ENCODE results near the gene MED14. TPM values are rescaled to one million over a fixed set of nuclear protein-coding genes. Genes with fewer than 3 reads are reported as not detected.
"Not testable (repeated sequence)": the region's sequence is repeated elsewhere in the genome, so short reads cannot be mapped to it uniquely, and the experiment has no call there.

The MED14 gene
- total RNA-seq, 3 donors from 2014 or later: 19.6 to 30.8 (median 26.4) TPM

GRCh38 chrX:40749681-40750494 is 14.5 kb upstream of the MED14 start:
- no peak for DNase-seq
- no peaks in the 10 kb centered on the region for H3K27me3 Mint-ChIP-seq (ENCODE audit: low read depth)
- no peak overlapping the region for H3K4me3 Mint-ChIP-seq
- peaks cover 13% of the 10 kb centered on the region for H3K4me1 Mint-ChIP-seq (ENCODE audit: low read depth)
- ATAC-seq: no peak
- H3K9me3 Mint-ChIP-seq: peaks cover 10% of the 10 kb centered on the region
- H3K36me3 Mint-ChIP-seq (ENCODE audit: insufficient read depth): no peaks in the 10 kb centered on the region

- peaks cover 13% of the 10 kb centered on the region for H3K4me1 Mint-ChIP-seq (ENCODE audit: low read depth)
- no peak overlapping the region for H3K4me3 Mint-ChIP-seq
- peaks cover 10% of the 10 kb centered on the region for H3K9me3 Mint-ChIP-seq
- H3K27me3 Mint-ChIP-seq (ENCODE audit: low read depth): no peaks in the 10 kb centered on the region
- ATAC-seq (no peak), DNase-seq (no peak)
- H3K36me3 Mint-ChIP-seq (ENCODE audit: insufficient read depth): no peaks in the 10 kb centered on the region
Measured at GRCh38 chrX:40748977-40749376, 13.6 kb upstream of the MED14 start.

- no peak for DNase-seq
- peaks cover 10% of the 10 kb centered on the region for H3K9me3 Mint-ChIP-seq
- H3K4me3 Mint-ChIP-seq: no peak overlapping the region
- no peaks in the 10 kb centered on the region for H3K27me3 Mint-ChIP-seq (ENCODE audit: low read depth)
- ATAC-seq: no peak
- H3K4me1 Mint-ChIP-seq (ENCODE audit: low read depth): peaks cover 13% of the 10 kb centered on the region
- no peaks in the 10 kb centered on the region for H3K36me3 Mint-ChIP-seq (ENCODE audit: insufficient read depth)
Measured at GRCh38 chrX:40746521-40746920, 11.2 kb upstream of the MED14 start.

GRCh38 chrX:40736170-40736505 is 796 bp upstream of the MED14 start:
- no peaks in the 10 kb centered on the region for H3K27me3 Mint-ChIP-seq (ENCODE audit: low read depth)
- peaks cover 44% of the 10 kb centered on the region for H3K4me1 Mint-ChIP-seq (ENCODE audit: low read depth)
- peak overlapping the region; percentile 86 for H3K4me3 Mint-ChIP-seq
- H3K36me3 Mint-ChIP-seq (ENCODE audit: insufficient read depth): peaks cover 4% of the 10 kb centered on the region
- DNase-seq (no peak), ATAC-seq (no peak)
- no peaks in the 10 kb centered on the region for H3K9me3 Mint-ChIP-seq

GRCh38 chrX:40734971-40735324 is 394 bp downstream of the MED14 start:
- Mint-ChIP-seq H3K27me3 (ENCODE audit: low read depth) (no peaks in the 10 kb centered on the region), H3K4me1 (ENCODE audit: low read depth) (peaks cover 55% of the 10 kb centered on the region), H3K9me3 (no peaks in the 10 kb centered on the region), H3K4me3 (peak overlapping the region; percentile 87), H3K36me3 (ENCODE audit: insufficient read depth) (peaks cover 4% of the 10 kb centered on the region)
- peak; percentile 24 for DNase-seq
- peak; percentile 11 to 21 for ATAC-seq

- DNase-seq (no peak), ATAC-seq (no peak)
- H3K36me3 Mint-ChIP-seq (ENCODE audit: insufficient read depth): peaks cover 8% of the 10 kb centered on the region
- H3K27me3 Mint-ChIP-seq (ENCODE audit: low read depth): no peaks in the 10 kb centered on the region
- H3K9me3 Mint-ChIP-seq: no peaks in the 10 kb centered on the region
- peaks cover 58% of the 10 kb centered on the region for H3K4me1 Mint-ChIP-seq (ENCODE audit: low read depth)
- H3K4me3 Mint-ChIP-seq: peak overlapping the region; percentile 87
Measured at GRCh38 chrX:40733706-40734105, 1.6 kb downstream of the MED14 start.

- not testable (repeated sequence) for ATAC-seq
Measured at GRCh38 chrX:40732499-40732898, 2.8 kb downstream of the MED14 start.

GRCh38 chrX:40729598-40730584 is 5.5 kb downstream of the MED14 start:
- peaks cover 19% of the 10 kb centered on the region for H3K36me3 Mint-ChIP-seq (ENCODE audit: insufficient read depth)

More at GRCh38 chrX:40732499-40732898, 2.8 kb downstream of the MED14 start:
- H3K27me3 Mint-ChIP-seq (ENCODE audit: low read depth); DNase-seq; H3K9me3 Mint-ChIP-seq: not testable (repeated sequence)
- peaks cover 15% of the 10 kb centered on the region for H3K36me3 Mint-ChIP-seq (ENCODE audit: insufficient read depth)
- peak overlapping the region; percentile 54 for H3K4me3 Mint-ChIP-seq
- peaks cover 57% of the 10 kb centered on the region for H3K4me1 Mint-ChIP-seq (ENCODE audit: low read depth)

GRCh38 chrX:40727581-40728252 is 7.6 kb downstream of the MED14 start:
- peaks cover 27% of the 10 kb centered on the region for H3K36me3 Mint-ChIP-seq (ENCODE audit: insufficient read depth)
- DNase-seq (no peak), ATAC-seq (no peak)
- peaks cover 62% of the 10 kb centered on the region for H3K4me1 Mint-ChIP-seq (ENCODE audit: low read depth)
- H3K9me3 Mint-ChIP-seq: no peaks in the 10 kb centered on the region
- H3K4me3 Mint-ChIP-seq: no peak overlapping the region
- no peaks in the 10 kb centered on the region for H3K27me3 Mint-ChIP-seq (ENCODE audit: low read depth)

More at GRCh38 chrX:40729598-40730584, 5.5 kb downstream of the MED14 start:
- H3K27me3 Mint-ChIP-seq (ENCODE audit: low read depth): no peaks in the 10 kb centered on the region
- H3K9me3 Mint-ChIP-seq: no peaks in the 10 kb centered on the region
- H3K4me1 Mint-ChIP-seq (ENCODE audit: low read depth): peaks cover 60% of the 10 kb centered on the region
- ATAC-seq: no peak
- no peak overlapping the region for H3K4me3 Mint-ChIP-seq
- no peak for DNase-seq

GRCh38 chrX:40727093-40727492 is 8.2 kb downstream of the MED14 start:
- no peaks in the 10 kb centered on the region for H3K27me3 Mint-ChIP-seq (ENCODE audit: low read depth)
- H3K9me3 Mint-ChIP-seq: no peaks in the 10 kb centered on the region
- ATAC-seq: no peak
- H3K4me3 Mint-ChIP-seq: no peak overlapping the region
- peaks cover 63% of the 10 kb centered on the region for H3K4me1 Mint-ChIP-seq (ENCODE audit: low read depth)
- DNase-seq: no peak
- peaks cover 31% of the 10 kb centered on the region for H3K36me3 Mint-ChIP-seq (ENCODE audit: insufficient read depth)

GRCh38 chrX:40722930-40723329 is 12.4 kb downstream of the MED14 start:
- peaks cover 36% of the 10 kb centered on the region for H3K36me3 Mint-ChIP-seq (ENCODE audit: insufficient read depth)
- H3K4me3 Mint-ChIP-seq: no peak overlapping the region
- H3K4me1 Mint-ChIP-seq (ENCODE audit: low read depth): peaks cover 56% of the 10 kb centered on the region

GRCh38 chrX:40721489-40722106 is 13.7 kb downstream of the MED14 start:
- Mint-ChIP-seq H3K4me3 (no peak overlapping the region), H3K9me3 (no peaks in the 10 kb centered on the region), H3K27me3 (ENCODE audit: low read depth) (no peaks in the 10 kb centered on the region), H3K4me1 (ENCODE audit: low read depth) (peaks cover 53% of the 10 kb centered on the region), H3K36me3 (ENCODE audit: insufficient read depth) (peaks cover 37% of the 10 kb centered on the region)
- ATAC-seq (no peak), DNase-seq (no peak)

More at GRCh38 chrX:40722930-40723329, 12.4 kb downstream of the MED14 start:
- ATAC-seq: no peak
- Mint-ChIP-seq H3K9me3 (no peaks in the 10 kb centered on the region), H3K27me3 (ENCODE audit: low read depth) (no peaks in the 10 kb centered on the region)
- DNase-seq: no peak

- DNase-seq: no peak
- ATAC-seq: no peak
- Mint-ChIP-seq H3K27me3 (ENCODE audit: low read depth) (no peaks in the 10 kb centered on the region), H3K36me3 (ENCODE audit: insufficient read depth) (peaks cover 39% of the 10 kb centered on the region), H3K4me3 (no peak overlapping the region), H3K9me3 (no peaks in the 10 kb centered on the region), H3K4me1 (ENCODE audit: low read depth) (peaks cover 58% of the 10 kb centered on the region)
Measured at GRCh38 chrX:40720792-40721191, 14.6 kb downstream of the MED14 start.

GRCh38 chrX:40720339-40720738 is 15.0 kb downstream of the MED14 start:
- no peak overlapping the region for H3K4me3 Mint-ChIP-seq
- H3K27me3 Mint-ChIP-seq (ENCODE audit: low read depth): no peaks in the 10 kb centered on the region
- peaks cover 39% of the 10 kb centered on the region for H3K36me3 Mint-ChIP-seq (ENCODE audit: insufficient read depth)
- H3K4me1 Mint-ChIP-seq (ENCODE audit: low read depth): peaks cover 59% of the 10 kb centered on the region
- DNase-seq (no peak), ATAC-seq (no peak)
- no peaks in the 10 kb centered on the region for H3K9me3 Mint-ChIP-seq

All from activated T-cell treated with anti-CD3 and anti-CD28 coated beads, Interleukin-2, amount 50 U/mL, for 4 hours (primary cell).